ENCODE results near the gene ICE2. TPM values are rescaled to one million over a fixed set of nuclear protein-coding genes. Genes with fewer than 3 reads are reported as not detected.

ICE2 gene
- total RNA-seq, 1 donor from 2014 or later, result 69.7 TPM

GRCh38 chr15:60514261-60514881 is 35.4 kb upstream of the ICE2 start:
- H3K27ac Mint-ChIP-seq (ENCODE audit: unreplicated experiment), result no peak overlapping the region
- H3K4me1 Mint-ChIP-seq, result peaks cover 6% of the 10 kb centered on the region
- no peak for DNase-seq (ENCODE audit: low read depth, low spot score)
- H3K36me3 Mint-ChIP-seq (ENCODE audit: low read depth), result no peaks in the 10 kb centered on the region
- no peak for TF ChIP-seq CTCF (conservative IDR thresholded peaks at IDR 0.05)
- H3K4me3 Mint-ChIP-seq, result no peak overlapping the region
- H3K27me3 Mint-ChIP-seq (ENCODE audit: low read depth), result no peaks in the 10 kb centered on the region
- H3K9me3 Mint-ChIP-seq, result no peaks in the 10 kb centered on the region

GRCh38 chr15:60513676-60514075 is 34.7 kb upstream of the ICE2 start:
- Mint-ChIP-seq H3K27me3 (ENCODE audit: low read depth) (no peaks in the 10 kb centered on the region), H3K27ac (ENCODE audit: unreplicated experiment) (no peak overlapping the region), H3K4me1 (peaks cover 6% of the 10 kb centered on the region), H3K9me3 (no peaks in the 10 kb centered on the region), H3K36me3 (ENCODE audit: low read depth) (no peaks in the 10 kb centered on the region), H3K4me3 (no peak overlapping the region)
- no peak for DNase-seq (ENCODE audit: low read depth, low spot score)
- no peak for TF ChIP-seq CTCF (conservative IDR thresholded peaks at IDR 0.05)

- no peak for TF ChIP-seq CTCF (conservative IDR thresholded peaks at IDR 0.05)
- Mint-ChIP-seq H3K4me3 (no peak overlapping the region), H3K4me1 (peaks cover 8% of the 10 kb centered on the region), H3K9me3 (no peaks in the 10 kb centered on the region), H3K36me3 (ENCODE audit: low read depth) (no peaks in the 10 kb centered on the region), H3K27me3 (ENCODE audit: low read depth) (no peaks in the 10 kb centered on the region), H3K27ac (ENCODE audit: unreplicated experiment) (no peak overlapping the region)
- DNase-seq (ENCODE audit: low read depth, low spot score), result no peak
Observed at GRCh38 chr15:60512937-60513336, 34.0 kb upstream of the ICE2 start.

- Mint-ChIP-seq H3K27ac (ENCODE audit: unreplicated experiment) (no peak overlapping the region), H3K36me3 (ENCODE audit: low read depth) (no peaks in the 10 kb centered on the region), H3K9me3 (no peaks in the 10 kb centered on the region), H3K27me3 (ENCODE audit: low read depth) (no peaks in the 10 kb centered on the region), H3K4me1 (peaks cover 12% of the 10 kb centered on the region), H3K4me3 (no peak overlapping the region)
- DNase-seq (ENCODE audit: low read depth, low spot score), result no peak
- TF ChIP-seq CTCF (conservative IDR thresholded peaks at IDR 0.05), result no peak
Observed at GRCh38 chr15:60511351-60512031, 32.5 kb upstream of the ICE2 start.

GRCh38 chr15:60510006-60510405 is 31.1 kb upstream of the ICE2 start:
- no peak overlapping the region for H3K27ac Mint-ChIP-seq (ENCODE audit: unreplicated experiment)
- no peaks in the 10 kb centered on the region for H3K9me3 Mint-ChIP-seq
- H3K36me3 Mint-ChIP-seq (ENCODE audit: low read depth), result no peaks in the 10 kb centered on the region

More at GRCh38 chr15:60510006-60510405, 31.1 kb upstream of the ICE2 start:
- no peak for DNase-seq (ENCODE audit: low read depth, low spot score)
- Mint-ChIP-seq H3K4me3 (no peak overlapping the region), H3K27me3 (ENCODE audit: low read depth) (no peaks in the 10 kb centered on the region), H3K4me1 (peaks cover 12% of the 10 kb centered on the region)
- TF ChIP-seq CTCF (conservative IDR thresholded peaks at IDR 0.05), result no peak
